Brain microvascular endothelial cell (primary cell): Measurements from ENCODE around the gene ZNF524.

Experiments used
- DNase-seq: peaks from one replicate; pipeline ENCODE4 v3.0.0-alpha.2; 2020
- H3K27ac ChIP-seq: fragments of 250-450 bp; sonication (Bioruptor Pico); 2 replicates; pipeline ENCODE4 v1.5.1; 2020; ENCODE audit warnings: mild to moderate bottlenecking, moderate library complexity
- H3K27me3 ChIP-seq: fragments of 250-450 bp; sonication (Bioruptor Pico); replicated peaks from 2 replicates; pipeline ENCODE4 v1.5.1; 2020; ENCODE audit warnings: mild to moderate bottlenecking
- H3K36me3 ChIP-seq: fragments of 250-450 bp; sonication (Bioruptor Pico); replicated peaks from 2 replicates; pipeline ENCODE4 v1.5.1; 2020; ENCODE audit warnings: mild to moderate bottlenecking
- H3K4me3 ChIP-seq: 2 replicates; pipeline ENCODE4 v1.5.1; 2011; ENCODE audit warnings: low read depth, mild to moderate bottlenecking, control low read depth, low read length, moderate library complexity
- CTCF ChIP-seq: IDR thresholded peaks from 2 replicates; pipeline ENCODE4 v1.5.1; 2011; ENCODE audit warnings: low read depth, mild to moderate bottlenecking, moderate library complexity, low read length, control low read depth, inconsistent platforms; ENCODE audit errors: missing control alignments
- in situ Hi-C: cut with HindIII; loops from 2 replicates; pipeline ENCODE4 v1.10.0; 2017; ENCODE audit warnings: low sequenced_read_pairs, low pct_ligation_motif_present

The ZNF524 gene

GRCh38 chr19:55613396-55613795 is 13.3 kb downstream of the ZNF524 start:
- no peak overlapping the region for H3K27ac ChIP-seq
- H3K4me3 ChIP-seq = no peak overlapping the region
- in situ Hi-C loops = loop anchor here (25.0 kb wide), 1 partner anchor 226 kb away; the partner anchor contains the start of genes RPL28, TMEM190 and TMEM238
- peaks cover 35% of the 10 kb centered on the region for H3K36me3 ChIP-seq
- no peak for TF ChIP-seq CTCF
- no peaks in the 10 kb centered on the region for H3K27me3 ChIP-seq
- DNase-seq = no peak

- in situ Hi-C loops = loop anchor here (25.0 kb wide), 1 partner anchor 227 kb away; the partner anchor contains the start of genes RPL28, TMEM190 and TMEM238
- Histone ChIP-seq H3K27ac (no peak overlapping the region), H3K27me3 (no peaks in the 10 kb centered on the region), H3K36me3 (peaks cover 35% of the 10 kb centered on the region), H3K4me3 (no peak overlapping the region)
- DNase-seq = no peak
- TF ChIP-seq CTCF = no peak
Observed at GRCh38 chr19:55613930-55614710, 14.0 kb downstream of the ZNF524 start.

GRCh38 chr19:55614711-55615542 is 14.8 kb downstream of the ZNF524 start:
- DNase-seq = no peak
- Histone ChIP-seq H3K36me3 (peaks cover 30% of the 10 kb centered on the region), H3K27me3 (no peaks in the 10 kb centered on the region), H3K27ac (no peak overlapping the region), H3K4me3 (no peak overlapping the region)
- no peak for TF ChIP-seq CTCF
- in situ Hi-C loops = loop anchor here (25.0 kb wide), 1 partner anchor 228 kb away; the partner anchor contains the start of genes RPL28, TMEM190 and TMEM238

- H3K36me3 ChIP-seq = peaks cover 30% of the 10 kb centered on the region
- no peak overlapping the region for H3K27ac ChIP-seq
- TF ChIP-seq CTCF = no peak
- H3K4me3 ChIP-seq = no peak overlapping the region
- no peak for DNase-seq
- H3K27me3 ChIP-seq = no peaks in the 10 kb centered on the region
- in situ Hi-C loops = loop anchor here (25.0 kb wide), 1 partner anchor 228 kb away; the partner anchor contains the start of genes RPL28, TMEM190 and TMEM238
Observed at GRCh38 chr19:55615543-55616394, 15.7 kb downstream of the ZNF524 start.

- Histone ChIP-seq H3K36me3 (peaks cover 35% of the 10 kb centered on the region), H3K27me3 (no peaks in the 10 kb centered on the region), H3K4me3 (no peak overlapping the region), H3K27ac (no peak overlapping the region)
- in situ Hi-C loops = loop anchor here (25.0 kb wide), 1 partner anchor 229 kb away; the partner anchor contains the start of genes RPL28, TMEM190 and TMEM238
- no peak for TF ChIP-seq CTCF
- no peak for DNase-seq
Observed at GRCh38 chr19:55616395-55616875, 16.3 kb downstream of the ZNF524 start.
